HepG2 (cell line): ENCODE results near the gene ZNF446.
"Not testable (repeated sequence)": the region's sequence is repeated elsewhere in the genome, so short reads cannot be mapped to it uniquely, and the experiment has no call there.

ENCODE experiments used
- BCL6 ChIP-seq: IDR thresholded peaks from 2 replicates; pipeline ENCODE4 v1.6.1; 2016; ENCODE audit warnings: missing genetic modification reagents, missing compliant biosample characterization
- CTCF ChIP-seq: sonication (generic); formaldehyde crosslinking; IDR thresholded peaks from 2 replicates; pipeline ENCODE4 v1.5.0; 2020; ENCODE audit warnings: mild to moderate bottlenecking, missing genetic modification reagents, moderate library complexity
- PHF8 ChIP-seq: sonication (generic); formaldehyde crosslinking; IDR thresholded peaks from 2 replicates; pipeline ENCODE4 v1.5.0; 2020; ENCODE audit warnings: missing genetic modification reagents
- ZBTB26 ChIP-seq: IDR thresholded peaks from 2 replicates; pipeline ENCODE4 v1.6.1; 2016; ENCODE audit warnings: missing compliant biosample characterization, missing genetic modification reagents, borderline replicate concordance

- not testable (repeated sequence) for TF ChIP-seq CTCF; BCL6 (CRISPR knock-in tag); PHF8 (CRISPR knock-in tag); ZBTB26 (CRISPR knock-in tag)
These were observed 26.2 kb upstream of the ZNF446 start for GRCh38 chr19:58449980-58450379.
